GM23338 (cell line): ENCODE measurements around the gene MIER2. TPM values are rescaled to one million over a fixed set of nuclear protein-coding genes. Genes with fewer than 3 reads are reported as not detected.
A peak's percentile ranks its signal among the peaks of the same experiment; 100 is the strongest.

Experiments
- ATAC-seq: fragments of 200-7000 bp; cut with Tn5 transposase; 3 replicates; pipeline ENCODE4 v1.9.1; 2020
- DNase-seq: peaks from one replicate; pipeline ENCODE4 v3.0.0-alpha.2; 2015; ENCODE audit warnings: low spot score
- H2AFZ ChIP-seq: fragments of 200-600 bp; sonication (generic); 2 replicates; pipeline ENCODE4 v1.8.0; 2016; ENCODE audit warnings: antibody characterized with exemption, mild to moderate bottlenecking, moderate library complexity
- H3F3A ChIP-seq: fragments of 200-600 bp; sonication (generic); replicated peaks from 2 replicates; pipeline ENCODE4 v1.8.0; 2017; ENCODE audit warnings: antibody characterized with exemption, mixed run types, low read depth
- H3K27ac ChIP-seq: fragments of 200-600 bp; sonication (generic); 2 replicates; pipeline ENCODE4 v1.6.1; 2016; ENCODE audit warnings: low read depth
- H3K27me3 ChIP-seq: fragments of 200-600 bp; sonication (generic); 2 replicates; pipeline ENCODE4 v1.8.0; 2016; ENCODE audit warnings: mild to moderate bottlenecking, mixed run types, moderate library complexity; ENCODE audit not compliant: insufficient read depth
- H3K36me3 ChIP-seq: fragments of 200-600 bp; sonication (generic); 2 replicates; pipeline ENCODE4 v1.8.0; 2016; ENCODE audit warnings: mild to moderate bottlenecking; ENCODE audit not compliant: insufficient read depth
- H3K4me1 ChIP-seq: fragments of 200-600 bp; sonication (generic); 2 replicates; pipeline ENCODE4 v1.8.0; 2016; ENCODE audit warnings: mild to moderate bottlenecking, moderate library complexity; ENCODE audit not compliant: insufficient read depth
- H3K4me2 ChIP-seq: fragments of 200-600 bp; sonication (generic); 2 replicates; pipeline ENCODE4 v1.7.1; 2017; ENCODE audit warnings: mixed run types
- H3K4me3 ChIP-seq: fragments of 200-600 bp; sonication (generic); 2 replicates; pipeline ENCODE4 v1.6.1; 2016; ENCODE audit warnings: mixed run types
- H3K79me2 ChIP-seq: fragments of 200-600 bp; sonication (generic); replicated peaks from 2 replicates; pipeline ENCODE4 v1.8.0; 2017; ENCODE audit warnings: mild to moderate bottlenecking; ENCODE audit not compliant: insufficient read depth
- H3K9me2 ChIP-seq: fragments of 200-600 bp; sonication (generic); 2 replicates; pipeline ENCODE4 v1.8.0; 2017; ENCODE audit not compliant: insufficient read depth
- H4K20me1 ChIP-seq: fragments of 200-600 bp; sonication (generic); replicated peaks from 2 replicates; pipeline ENCODE4 v1.8.0; 2017; ENCODE audit warnings: mild to moderate bottlenecking; ENCODE audit not compliant: insufficient read depth
- H3K27ac Mint-ChIP-seq: 2 replicates; pipeline ENCODE4 v1.8.0; 2020; ENCODE audit warnings: inconsistent platforms, mild to moderate bottlenecking, moderate library complexity, mixed read lengths
- H3K27me3 Mint-ChIP-seq: 3 replicates; pipeline ENCODE4 v1.8.0; 2022; ENCODE audit warnings: low read depth, mild to moderate bottlenecking, moderate library complexity, mixed read lengths, inconsistent platforms; ENCODE audit not compliant: insufficient read depth, poor library complexity
- H3K36me3 Mint-ChIP-seq: 3 replicates; pipeline ENCODE4 v1.8.0; 2021; ENCODE audit warnings: low read depth, mild to moderate bottlenecking, inconsistent platforms, moderate library complexity, mixed read lengths
- H3K4me1 Mint-ChIP-seq: 3 replicates; pipeline ENCODE4 v1.8.0; 2020; ENCODE audit warnings: mild to moderate bottlenecking, inconsistent platforms, mixed read lengths
- H3K4me3 Mint-ChIP-seq: 3 replicates; pipeline ENCODE4 v1.8.0; 2021; ENCODE audit warnings: moderate library complexity, mild to moderate bottlenecking, inconsistent platforms, mixed read lengths
- H3K9me3 Mint-ChIP-seq: 3 replicates; pipeline ENCODE4 v1.8.0; 2020; ENCODE audit warnings: moderate library complexity, mild to moderate bottlenecking, inconsistent platforms, mixed read lengths
- CREB1 ChIP-seq: fragments of 250-450 bp; sonication (Bioruptor Pico); IDR thresholded peaks from 2 replicates; pipeline ENCODE4 v1.5.0; 2020; ENCODE audit warnings: low read depth, mild to moderate bottlenecking, moderate library complexity
- CTCF ChIP-seq, 2 experiments: fragments of 200-600 bp in 1 of 2; sonication (generic) in 1 of 2; conservative IDR thresholded peaks; 2 replicates each; pipeline versions ENCODE4 v1.5.1 to v1.6.1; 2016 to 2017; ENCODE audit warnings: antibody characterized with exemption in 2 of 2, low read depth in 2 of 2, mild to moderate bottlenecking in 2 of 2, moderate library complexity in 1 of 2
- JUNB ChIP-seq: IDR thresholded peaks from one replicate; pipeline ENCODE4 v1.6.1; 2016; ENCODE audit warnings: antibody characterized with exemption; ENCODE audit not compliant: unreplicated experiment
- POLR2AphosphoS5 ChIP-seq: IDR thresholded peaks from 2 replicates; pipeline ENCODE4 v1.6.1; 2016; ENCODE audit warnings: antibody characterized with exemption, low read depth
- STAT1 ChIP-seq: IDR thresholded peaks from one replicate; pipeline ENCODE4 v1.6.1; 2016; ENCODE audit warnings: antibody characterized with exemption; ENCODE audit not compliant: unreplicated experiment
- ZNF114 ChIP-seq: fragments of 250-450 bp; sonication (Bioruptor Pico); IDR thresholded peaks from 2 replicates; pipeline ENCODE4 v1.5.0; 2020; ENCODE audit warnings: mild to moderate bottlenecking, moderate library complexity
- polyA plus RNA-seq: library from polyadenylated mRNA; unstranded; fragments of >200 nt; fragmentation: Nextera tagmentation; extraction: Ambion mirVana; gene quantifications from 2 replicates; pipeline ENCODE4 v1.2.1, GENCODE V29; 2016
- total RNA-seq: library from RNA; depleted of rRNA; stranded (reverse); fragments of >200 nt; shearing (Covaris generic); gene quantifications from 2 replicates; pipeline ENCODE4 v1.2.3, GENCODE V29; 2014
- TF ChIP-seq, protein P1 (sequence below): fragments of 250-450 bp; sonication (Bioruptor Pico); IDR thresholded peaks from 2 replicates; pipeline ENCODE4 v1.5.0; 2020; ENCODE audit warnings: mild to moderate bottlenecking, moderate library complexity
- TF ChIP-seq, protein P2 (sequence below): IDR thresholded peaks from 2 replicates; pipeline ENCODE4 v1.6.1; 2016; ENCODE audit warnings: antibody characterized with exemption

MIER2 gene
- total and polyA plus RNA-seq, 2 experiments from 2014 or later, result 30.2 to 37.9 TPM

GRCh38 chr19:374183-374885 is 29.7 kb upstream of the MIER2 start (continued):
- TF ChIP-seq, protein P1, sequence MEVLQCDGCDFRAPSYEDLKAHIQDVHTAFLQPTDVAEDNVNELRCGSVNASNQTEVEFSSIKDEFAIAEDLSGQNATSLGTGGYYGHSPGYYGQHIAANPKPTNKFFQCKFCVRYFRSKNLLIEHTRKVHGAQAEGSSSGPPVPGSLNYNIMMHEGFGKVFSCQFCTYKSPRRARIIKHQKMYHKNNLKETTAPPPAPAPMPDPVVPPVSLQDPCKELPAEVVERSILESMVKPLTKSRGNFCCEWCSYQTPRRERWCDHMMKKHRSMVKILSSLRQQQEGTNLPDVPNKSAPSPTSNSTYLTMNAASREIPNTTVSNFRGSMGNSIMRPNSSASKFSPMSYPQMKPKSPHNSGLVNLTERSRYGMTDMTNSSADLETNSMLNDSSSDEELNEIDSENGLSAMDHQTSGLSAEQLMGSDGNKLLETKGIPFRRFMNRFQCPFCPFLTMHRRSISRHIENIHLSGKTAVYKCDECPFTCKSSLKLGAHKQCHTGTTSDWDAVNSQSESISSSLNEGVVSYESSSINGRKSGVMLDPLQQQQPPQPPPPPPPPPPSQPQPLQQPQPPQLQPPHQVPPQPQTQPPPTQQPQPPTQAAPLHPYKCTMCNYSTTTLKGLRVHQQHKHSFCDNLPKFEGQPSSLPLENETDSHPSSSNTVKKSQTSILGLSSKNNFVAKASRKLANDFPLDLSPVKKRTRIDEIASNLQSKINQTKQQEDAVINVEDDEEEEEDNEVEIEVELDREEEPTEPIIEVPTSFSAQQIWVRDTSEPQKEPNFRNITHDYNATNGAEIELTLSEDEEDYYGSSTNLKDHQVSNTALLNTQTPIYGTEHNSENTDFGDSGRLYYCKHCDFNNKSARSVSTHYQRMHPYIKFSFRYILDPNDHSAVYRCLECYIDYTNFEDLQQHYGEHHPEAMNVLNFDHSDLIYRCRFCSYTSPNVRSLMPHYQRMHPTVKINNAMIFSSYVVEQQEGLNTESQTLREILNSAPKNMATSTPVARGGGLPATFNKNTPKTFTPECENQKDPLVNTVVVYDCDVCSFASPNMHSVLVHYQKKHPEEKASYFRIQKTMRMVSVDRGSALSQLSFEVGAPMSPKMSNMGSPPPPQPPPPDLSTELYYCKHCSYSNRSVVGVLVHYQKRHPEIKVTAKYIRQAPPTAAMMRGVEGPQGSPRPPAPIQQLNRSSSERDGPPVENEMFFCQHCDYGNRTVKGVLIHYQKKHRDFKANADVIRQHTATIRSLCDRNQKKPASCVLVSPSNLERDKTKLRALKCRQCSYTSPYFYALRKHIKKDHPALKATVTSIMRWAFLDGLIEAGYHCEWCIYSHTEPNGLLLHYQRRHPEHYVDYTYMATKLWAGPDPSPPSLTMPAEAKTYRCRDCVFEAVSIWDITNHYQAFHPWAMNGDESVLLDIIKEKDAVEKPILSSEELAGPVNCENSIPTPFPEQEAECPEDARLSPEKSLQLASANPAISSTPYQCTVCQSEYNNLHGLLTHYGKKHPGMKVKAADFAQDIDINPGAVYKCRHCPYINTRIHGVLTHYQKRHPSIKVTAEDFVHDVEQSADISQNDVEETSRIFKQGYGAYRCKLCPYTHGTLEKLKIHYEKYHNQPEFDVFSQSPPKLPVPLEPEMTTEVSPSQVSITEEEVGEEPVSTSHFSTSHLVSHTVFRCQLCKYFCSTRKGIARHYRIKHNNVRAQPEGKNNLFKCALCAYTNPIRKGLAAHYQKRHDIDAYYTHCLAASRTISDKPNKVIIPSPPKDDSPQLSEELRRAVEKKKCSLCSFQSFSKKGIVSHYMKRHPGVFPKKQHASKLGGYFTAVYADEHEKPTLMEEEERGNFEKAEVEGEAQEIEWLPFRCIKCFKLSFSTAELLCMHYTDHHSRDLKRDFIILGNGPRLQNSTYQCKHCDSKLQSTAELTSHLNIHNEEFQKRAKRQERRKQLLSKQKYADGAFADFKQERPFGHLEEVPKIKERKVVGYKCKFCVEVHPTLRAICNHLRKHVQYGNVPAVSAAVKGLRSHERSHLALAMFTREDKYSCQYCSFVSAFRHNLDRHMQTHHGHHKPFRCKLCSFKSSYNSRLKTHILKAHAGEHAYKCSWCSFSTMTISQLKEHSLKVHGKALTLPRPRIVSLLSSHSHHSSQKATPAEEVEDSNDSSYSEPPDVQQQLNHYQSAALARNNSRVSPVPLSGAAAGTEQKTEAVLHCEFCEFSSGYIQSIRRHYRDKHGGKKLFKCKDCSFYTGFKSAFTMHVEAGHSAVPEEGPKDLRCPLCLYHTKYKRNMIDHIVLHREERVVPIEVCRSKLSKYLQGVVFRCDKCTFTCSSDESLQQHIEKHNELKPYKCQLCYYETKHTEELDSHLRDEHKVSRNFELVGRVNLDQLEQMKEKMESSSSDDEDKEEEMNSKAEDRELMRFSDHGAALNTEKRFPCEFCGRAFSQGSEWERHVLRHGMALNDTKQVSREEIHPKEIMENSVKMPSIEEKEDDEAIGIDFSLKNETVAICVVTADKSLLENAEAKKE (CRISPR knock-in tag), result no peak
- TF ChIP-seq CREB1, result no peak
- no peak for TF ChIP-seq POLR2AphosphoS5
- no peak for TF ChIP-seq JUNB
- TF ChIP-seq STAT1, result no peak

- H3K27ac Mint-ChIP-seq, result no peak overlapping the region
- Histone ChIP-seq H3K4me1 (no peaks in the 10 kb centered on the region), H3K4me2 (no peak overlapping the region)
Measured at GRCh38 chr19:373391-374182, 29.0 kb upstream of the MIER2 start.

More at GRCh38 chr19:373391-374182, 29.0 kb upstream of the MIER2 start:
- Histone ChIP-seq H3K27me3 (no peaks in the 10 kb centered on the region), H3K9me2 (no peaks in the 10 kb centered on the region), H4K20me1 (no peaks in the 10 kb centered on the region), H3K79me2 (no peaks in the 10 kb centered on the region), H3K4me3 (no peak overlapping the region), H2AFZ (no peak overlapping the region), H3K36me3 (no peaks in the 10 kb centered on the region), H3K27ac (no peak overlapping the region), H3F3A (no peaks in the 10 kb centered on the region)
- peaks cover 13% of the 10 kb centered on the region for H3K27me3 Mint-ChIP-seq
- H3K4me1 Mint-ChIP-seq, result no peaks in the 10 kb centered on the region; the same call in 2 of the 3 replicates
- H3K9me3 Mint-ChIP-seq, result peaks cover 15% of the 10 kb centered on the region
- ATAC-seq (no peak), DNase-seq (no peak)
- TF ChIP-seq CTCF (conservative IDR thresholded peaks at IDR 0.05; ENCODE audit: low read depth in 2 of 2) (peak in 1 of 2 experiments; percentile 22; a peak in 1 of 4 replicates), ZNF114 (no peak)
- TF ChIP-seq, protein P2, sequence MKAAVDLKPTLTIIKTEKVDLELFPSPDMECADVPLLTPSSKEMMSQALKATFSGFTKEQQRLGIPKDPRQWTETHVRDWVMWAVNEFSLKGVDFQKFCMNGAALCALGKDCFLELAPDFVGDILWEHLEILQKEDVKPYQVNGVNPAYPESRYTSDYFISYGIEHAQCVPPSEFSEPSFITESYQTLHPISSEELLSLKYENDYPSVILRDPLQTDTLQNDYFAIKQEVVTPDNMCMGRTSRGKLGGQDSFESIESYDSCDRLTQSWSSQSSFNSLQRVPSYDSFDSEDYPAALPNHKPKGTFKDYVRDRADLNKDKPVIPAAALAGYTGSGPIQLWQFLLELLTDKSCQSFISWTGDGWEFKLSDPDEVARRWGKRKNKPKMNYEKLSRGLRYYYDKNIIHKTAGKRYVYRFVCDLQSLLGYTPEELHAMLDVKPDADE, result no peak
- no peak overlapping the region for H3K4me3 Mint-ChIP-seq
- peaks cover 6% of the 10 kb centered on the region; the same call in 1 of the 3 replicates for H3K36me3 Mint-ChIP-seq
